GM19463 (cell line): Measurements from ENCODE around the gene C1QTNF8.

ENCODE experiments used
- ATAC-seq: cut with Tn5 transposase; IDR thresholded peaks from one replicate; pipeline ENCODE4 v1.9.1; 2021; ENCODE audit warnings: mild to moderate bottlenecking, moderate library complexity; ENCODE audit not compliant: unreplicated experiment

The C1QTNF8 gene

DNA sequence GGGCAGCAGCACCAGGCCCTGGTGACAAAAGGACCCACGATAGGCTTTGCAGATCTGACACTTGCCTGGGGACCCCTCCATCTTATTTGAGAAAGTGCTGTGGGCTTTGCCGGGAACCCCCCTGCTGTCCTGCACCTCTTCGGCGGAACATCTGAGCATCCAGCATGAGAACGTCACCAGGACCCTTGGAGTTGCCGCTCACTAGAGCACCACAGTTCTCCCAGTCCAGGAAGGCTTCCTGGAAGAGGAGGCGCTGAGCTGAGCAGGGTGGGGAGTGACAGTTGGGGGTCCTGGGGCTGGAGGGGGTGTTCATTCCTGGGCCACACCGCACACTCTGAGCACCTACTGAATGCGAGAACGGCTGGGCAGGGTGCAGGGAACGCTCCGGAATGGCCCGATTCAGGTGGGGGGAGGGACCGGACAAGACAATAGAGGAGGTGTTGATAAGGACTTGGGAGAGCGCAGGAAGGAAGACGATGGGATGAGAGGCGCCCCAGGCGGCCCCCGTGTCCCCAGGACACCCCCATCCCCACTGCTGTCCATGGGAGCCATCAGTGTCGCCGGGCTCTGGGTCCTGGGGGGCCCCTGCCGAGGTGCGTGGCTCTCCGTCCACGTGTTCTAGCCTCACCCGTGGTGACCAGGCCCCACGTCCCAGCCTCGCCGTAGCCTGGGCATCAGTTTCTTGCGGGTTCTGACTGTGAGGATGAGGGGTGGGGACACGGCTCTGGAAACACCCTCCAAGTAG is 32.1 kb upstream of the C1QTNF8 start:
- ATAC-seq, result no peak

- ATAC-seq, result no peak
Measured at GRCh38 chr16:1127101-1127500, 31.1 kb upstream of the C1QTNF8 start.

DNA sequence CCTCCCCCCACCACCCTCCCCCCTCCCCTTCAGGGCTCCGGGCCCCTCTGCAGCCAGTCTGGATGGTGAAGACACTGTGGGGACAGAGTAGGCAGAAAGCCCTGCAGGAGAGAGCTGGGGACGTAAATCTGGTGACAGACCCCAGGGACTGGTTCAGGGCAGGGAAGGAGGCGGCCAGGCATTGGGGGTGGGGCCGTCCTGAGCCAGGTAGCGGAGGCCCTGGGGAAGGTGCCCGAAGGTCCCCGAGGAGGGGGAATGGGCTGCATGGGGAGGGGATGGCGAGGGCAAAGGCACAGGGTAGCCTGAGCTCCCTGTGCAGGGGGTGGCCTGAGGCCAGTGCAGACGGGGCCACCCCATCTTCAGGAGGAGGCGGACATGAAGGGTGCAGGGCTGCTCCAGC is 30.5 kb upstream of the C1QTNF8 start:
- ATAC-seq, result no peak

DNA sequence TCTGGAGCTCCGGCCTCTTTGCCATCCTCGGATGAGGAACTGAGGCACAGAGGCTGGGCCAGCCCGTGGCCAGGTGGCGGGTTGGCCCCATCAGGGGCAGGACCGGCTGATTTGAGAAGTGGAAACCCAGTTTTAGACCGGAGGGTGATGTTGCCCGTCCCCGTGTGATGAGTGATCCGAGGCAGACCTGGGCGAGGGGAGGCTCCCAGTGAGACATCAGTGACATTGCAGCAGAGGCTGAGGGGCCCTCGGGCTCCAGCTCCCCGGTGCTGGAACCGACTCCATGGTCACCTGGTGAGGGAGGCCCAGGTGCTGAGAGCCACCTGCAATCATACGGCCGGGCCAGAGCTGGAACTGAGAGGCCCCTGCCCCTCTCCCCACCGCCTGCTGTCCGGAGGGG is 30.0 kb upstream of the C1QTNF8 start:
- no peak for ATAC-seq

GRCh38 chr16:1125471-1125870 is 29.4 kb upstream of the C1QTNF8 start:
- no peak for ATAC-seq

DNA sequence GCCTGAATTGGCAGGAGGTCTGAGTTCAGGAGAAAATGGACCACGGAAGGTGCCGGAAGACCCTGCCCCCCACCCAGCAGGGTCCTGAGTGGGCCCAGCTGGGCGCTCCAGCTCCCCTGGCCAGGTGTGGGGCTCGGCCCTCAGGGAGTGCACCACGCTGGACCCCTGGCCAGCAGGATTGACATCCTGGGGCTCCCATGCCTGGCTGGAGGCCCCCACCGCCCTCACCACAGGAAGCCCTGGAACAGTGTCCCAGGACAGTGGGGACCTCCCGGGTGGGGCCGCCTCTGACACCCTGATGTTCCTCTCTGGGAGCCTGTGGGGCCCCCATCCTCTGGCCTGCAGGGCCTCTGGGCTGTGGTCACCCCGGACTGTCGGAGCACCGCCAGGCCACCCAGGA is 28.8 kb upstream of the C1QTNF8 start:
- ATAC-seq, result no peak

DNA sequence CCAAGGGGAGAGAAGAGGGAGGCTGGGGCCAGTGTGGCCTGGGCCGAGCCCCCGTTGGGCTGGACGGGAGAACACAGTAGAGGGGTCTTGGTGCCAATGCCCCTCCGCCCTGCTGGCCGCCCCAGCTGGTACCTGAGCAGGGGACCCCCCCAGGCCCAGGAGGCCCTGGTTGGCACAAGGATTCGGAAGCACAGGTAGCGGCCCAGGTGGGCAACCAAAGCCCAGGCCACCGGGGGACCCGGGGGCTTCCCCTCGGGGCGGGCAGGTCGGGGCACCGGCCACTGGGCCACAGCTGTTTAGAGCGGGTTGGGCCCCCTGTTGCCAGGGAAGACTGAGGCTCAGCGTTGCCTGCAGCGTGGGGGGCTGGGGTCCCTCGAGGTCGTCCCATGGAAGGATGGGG is 28.2 kb upstream of the C1QTNF8 start:
- ATAC-seq, result no peak

DNA sequence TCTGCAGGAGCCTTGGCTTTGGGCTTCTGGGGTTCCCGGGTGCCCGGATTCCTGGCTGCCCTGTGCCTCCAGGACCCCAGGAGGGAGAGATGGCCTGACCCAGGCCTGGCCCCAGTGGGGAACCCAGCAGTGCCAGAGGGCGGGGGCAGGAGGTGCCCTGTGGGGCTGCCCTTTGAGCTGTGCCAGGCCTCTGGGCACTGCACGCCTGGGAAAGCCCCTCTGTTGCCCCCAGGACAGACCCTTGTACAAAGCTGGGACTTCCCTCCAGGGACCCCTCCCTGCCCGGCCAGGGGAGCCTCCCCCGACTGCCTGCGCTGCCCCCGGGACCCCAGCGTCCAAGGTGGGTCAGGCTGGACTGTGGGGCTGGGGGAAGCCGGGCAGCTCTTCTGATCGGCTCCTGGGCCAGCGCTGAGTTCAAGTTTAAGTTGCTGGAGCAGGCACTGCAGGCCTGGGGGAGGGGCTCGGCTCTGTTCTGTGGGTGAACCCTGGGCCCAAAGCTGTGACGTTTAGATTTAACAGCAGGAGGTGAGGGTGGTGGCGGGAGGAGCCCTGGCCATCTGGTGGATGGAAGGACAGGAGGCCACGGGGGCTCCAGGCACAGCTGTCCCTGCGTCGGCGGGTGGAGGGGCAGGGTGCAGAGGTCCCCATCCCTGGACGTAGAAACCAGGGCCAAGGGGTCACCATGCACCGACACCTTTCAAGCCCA is 27.6 kb upstream of the C1QTNF8 start:
- ATAC-seq, result no peak

DNA sequence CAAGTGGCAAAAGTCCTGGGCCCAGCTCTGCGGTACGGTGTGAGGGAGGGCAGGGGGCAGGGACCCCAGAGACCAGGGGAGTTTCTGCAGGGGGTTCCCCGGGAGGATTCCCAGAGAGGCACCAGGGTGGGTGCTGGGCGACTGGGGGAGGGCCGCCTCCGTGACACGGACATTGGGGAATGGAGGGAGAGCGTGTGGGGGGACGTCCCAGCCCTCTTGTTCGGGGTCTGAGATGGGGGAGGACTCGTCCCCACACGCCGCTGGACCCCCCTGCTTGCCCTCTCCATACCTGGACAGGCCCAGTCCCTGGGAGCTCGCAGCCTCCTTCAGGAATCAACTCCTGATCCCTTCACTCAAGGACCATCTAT is 26.3 kb upstream of the C1QTNF8 start:
- ATAC-seq, result no peak

DNA sequence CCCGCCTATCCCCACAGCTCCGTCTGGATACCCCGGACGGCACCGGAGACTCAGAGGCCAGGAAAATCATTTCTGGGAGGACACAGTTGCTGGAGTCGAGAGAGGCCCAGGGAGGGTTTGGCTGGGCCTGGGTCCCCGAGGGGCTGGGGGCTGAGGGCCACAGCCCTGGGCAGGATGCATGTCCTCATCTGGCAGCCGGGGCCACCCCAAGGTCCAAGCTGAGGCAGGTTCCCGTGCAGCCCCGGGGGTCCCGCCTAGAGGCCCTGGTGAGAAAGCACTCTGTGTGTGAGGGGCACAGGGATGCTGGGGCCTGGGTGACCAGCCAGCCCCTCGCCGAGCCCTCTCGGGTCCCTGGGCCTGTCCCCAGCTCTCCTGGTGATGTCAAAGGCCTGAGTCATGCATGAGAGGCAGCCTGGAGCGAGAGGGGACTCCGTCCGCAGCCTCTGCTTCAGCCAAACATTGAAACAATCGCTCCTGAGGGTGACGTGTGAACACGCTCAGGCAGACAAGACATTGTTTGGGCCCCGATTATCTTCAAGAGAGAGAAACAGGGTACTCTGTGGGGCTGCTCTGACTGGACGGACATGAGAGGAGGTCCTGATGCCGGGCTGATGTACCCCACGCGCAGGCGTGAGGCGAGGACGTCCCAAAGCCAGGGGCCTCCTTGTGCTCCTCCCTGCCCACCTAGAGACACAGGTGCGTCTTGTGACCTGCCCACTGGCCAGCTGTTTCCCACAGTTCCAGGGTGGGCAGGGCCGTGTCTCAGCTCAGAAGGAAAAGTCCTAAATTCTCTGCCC is 25.8 kb upstream of the C1QTNF8 start:
- ATAC-seq, result no peak

DNA sequence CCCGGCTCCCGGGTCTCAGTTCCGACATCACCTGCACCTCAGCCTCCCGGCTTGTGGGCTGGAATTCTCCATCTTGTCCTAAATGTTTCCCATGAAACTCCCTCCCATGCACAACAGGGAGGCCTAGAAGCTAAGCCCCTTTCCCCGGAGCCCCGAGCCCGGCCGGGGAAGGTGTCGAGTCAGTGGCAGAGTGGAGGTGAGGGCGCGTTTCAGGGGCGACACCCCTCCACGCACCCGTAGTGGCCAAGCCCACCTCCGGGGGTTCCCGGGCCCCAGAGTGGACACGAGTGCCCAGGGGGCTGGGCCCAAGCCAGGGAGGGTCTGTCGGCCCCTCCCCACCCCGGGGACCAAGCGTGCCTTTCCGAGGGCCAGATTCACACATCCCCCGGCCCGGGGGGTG is 25.0 kb upstream of the C1QTNF8 start:
- no peak for ATAC-seq

DNA sequence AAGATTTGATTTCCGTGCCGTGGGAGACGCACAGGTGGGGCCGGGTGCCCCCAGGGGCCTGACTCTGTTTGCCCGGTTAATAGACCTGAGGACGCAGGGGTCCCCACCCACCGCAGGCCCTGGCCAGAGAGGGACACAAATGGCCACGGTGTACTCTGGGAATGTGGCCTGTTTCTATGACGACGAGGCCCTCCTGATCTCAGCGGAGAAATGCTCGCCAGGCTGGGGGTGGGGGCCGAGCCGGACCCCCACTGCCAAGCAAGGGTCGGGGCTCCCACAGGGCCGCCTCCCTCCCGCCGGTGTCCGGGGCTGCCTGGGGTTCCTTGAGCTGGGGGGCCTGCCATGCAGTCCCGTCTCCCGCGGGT is 24.5 kb upstream of the C1QTNF8 start:
- no peak for ATAC-seq

DNA sequence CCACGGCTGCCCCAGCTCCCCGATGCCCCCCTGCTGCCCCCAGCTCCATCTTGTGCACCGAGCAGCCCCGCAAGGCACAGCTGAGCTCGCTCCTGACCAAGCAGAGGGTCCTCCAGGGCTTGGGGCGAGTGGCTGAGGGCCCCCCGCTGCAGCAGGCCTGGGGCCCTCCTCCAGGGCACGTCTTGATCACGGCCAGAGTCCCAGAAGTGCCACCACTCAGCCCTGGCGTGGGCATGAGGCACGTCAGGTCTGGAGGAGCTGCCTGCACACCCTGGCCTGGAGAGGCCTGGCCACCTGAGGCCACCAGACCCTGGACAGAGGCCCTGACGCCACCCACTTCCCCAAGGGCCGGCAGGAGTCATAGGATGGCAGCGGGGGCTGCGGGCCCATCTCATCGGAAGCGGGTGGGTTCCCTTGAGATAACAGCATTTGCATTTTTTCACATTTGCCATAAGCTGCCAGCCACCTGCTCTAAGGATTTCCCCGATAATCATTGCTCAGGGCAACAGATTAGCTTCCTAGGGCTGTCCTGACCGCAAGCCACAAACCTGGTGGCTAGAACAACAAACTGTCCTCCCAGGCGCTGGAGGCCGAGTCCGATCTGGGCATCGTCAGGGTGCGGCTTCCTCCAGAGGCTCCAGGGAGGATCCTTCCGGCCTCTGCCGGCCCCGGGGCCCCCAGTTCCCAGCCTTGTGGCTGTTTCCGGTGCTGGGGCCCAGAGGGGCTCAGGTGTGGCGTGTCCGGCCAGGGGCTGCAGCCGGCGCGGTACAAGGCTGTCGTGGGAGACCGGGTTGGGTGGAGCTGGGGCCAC is 23.9 kb upstream of the C1QTNF8 start:
- no peak for ATAC-seq

DNA sequence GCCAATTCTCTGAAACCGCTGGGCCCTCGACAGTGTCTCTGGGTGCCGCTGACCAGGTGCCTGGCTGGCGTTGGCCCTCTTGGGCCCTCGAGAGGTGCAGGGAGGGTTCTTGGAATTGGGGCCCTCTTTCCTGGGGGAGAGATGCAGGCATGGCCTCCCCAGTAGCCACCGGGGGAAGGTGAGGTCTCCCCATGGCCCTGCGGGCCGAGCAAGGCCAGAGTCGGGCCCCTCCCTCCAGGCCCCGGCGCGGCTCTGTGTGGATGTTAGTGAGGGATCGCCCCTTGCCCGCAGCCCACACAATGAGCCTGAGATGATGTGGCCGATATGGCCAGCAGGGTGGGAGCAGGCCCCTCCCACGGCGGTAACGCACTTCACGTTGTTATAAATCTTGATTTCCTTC is 23.1 kb upstream of the C1QTNF8 start:
- no peak for ATAC-seq

DNA sequence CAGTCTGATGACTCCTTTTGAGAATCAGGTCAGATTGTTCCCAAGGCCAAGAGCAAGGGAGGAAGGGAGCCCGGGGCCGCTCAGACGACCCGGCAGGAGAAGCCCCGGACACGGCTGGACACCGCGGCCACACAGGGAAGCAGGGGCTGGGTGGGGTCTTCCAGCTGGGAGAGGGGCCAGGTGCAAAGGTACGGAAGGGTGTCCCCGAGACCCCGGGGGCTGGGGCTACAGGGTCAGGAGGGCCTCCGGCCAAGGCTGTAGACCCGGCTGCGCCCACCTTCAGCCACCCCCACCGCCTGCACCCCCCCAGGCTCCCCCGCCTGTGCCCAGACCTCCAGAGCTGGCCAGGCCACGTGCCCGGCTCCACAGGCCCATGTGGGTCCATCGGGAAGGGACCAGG is 21.9 kb upstream of the C1QTNF8 start:
- ATAC-seq, result no peak

DNA sequence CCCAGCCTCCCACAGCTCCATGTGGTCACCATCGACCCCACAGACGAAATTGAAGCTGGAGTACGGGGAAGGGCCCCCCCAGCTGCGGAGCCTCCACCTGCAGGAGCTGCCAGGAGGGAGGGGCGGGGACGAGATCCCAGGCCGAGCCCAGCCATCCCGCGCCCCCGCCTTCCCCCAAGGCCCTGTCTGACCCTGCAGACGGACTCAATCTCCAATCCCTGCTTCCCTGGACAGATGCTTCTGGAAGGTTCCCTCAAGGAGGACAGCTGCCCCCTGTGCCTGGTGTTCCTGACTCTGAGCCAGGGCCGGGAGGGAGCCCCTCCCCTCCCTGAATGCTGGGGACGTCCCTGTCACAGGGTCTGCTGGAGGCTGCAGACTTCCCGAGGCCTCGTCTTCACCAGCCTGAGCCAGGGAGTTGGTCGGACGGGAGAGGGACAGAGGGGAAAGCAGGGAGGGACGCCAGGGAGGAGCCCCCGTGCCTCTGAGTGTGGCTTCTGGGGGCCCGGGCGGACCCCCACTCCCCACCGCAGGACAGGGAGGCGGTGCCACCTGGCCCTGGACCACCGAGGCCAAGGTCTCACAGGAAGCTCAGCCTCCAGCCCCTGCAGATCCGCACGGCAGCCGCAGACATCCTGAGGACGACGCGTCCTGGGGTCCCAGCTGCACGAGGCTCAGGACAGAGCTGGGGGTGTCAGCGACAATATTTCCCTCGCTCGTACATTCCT is 21.3 kb upstream of the C1QTNF8 start:
- no peak for ATAC-seq

DNA sequence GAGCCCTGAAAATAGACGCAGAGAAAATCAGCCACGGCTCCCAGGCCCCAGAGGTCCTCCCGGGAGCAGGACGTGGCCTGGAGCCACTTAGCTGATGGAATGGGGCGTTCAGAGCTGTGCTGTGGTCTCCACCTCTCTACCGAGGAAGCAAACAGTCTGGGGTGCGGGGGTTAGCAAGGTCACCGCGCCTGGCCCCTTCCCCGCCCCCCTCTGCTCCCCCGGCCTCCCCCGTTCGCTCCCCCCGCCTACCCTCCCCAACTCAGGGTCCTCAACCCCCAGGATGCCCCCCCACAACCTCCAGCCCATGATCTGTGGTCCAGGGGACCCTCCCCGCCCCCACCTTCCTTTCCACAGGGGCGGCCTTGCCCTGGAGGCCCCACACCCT is 20.6 kb upstream of the C1QTNF8 start:
- ATAC-seq, result no peak

DNA sequence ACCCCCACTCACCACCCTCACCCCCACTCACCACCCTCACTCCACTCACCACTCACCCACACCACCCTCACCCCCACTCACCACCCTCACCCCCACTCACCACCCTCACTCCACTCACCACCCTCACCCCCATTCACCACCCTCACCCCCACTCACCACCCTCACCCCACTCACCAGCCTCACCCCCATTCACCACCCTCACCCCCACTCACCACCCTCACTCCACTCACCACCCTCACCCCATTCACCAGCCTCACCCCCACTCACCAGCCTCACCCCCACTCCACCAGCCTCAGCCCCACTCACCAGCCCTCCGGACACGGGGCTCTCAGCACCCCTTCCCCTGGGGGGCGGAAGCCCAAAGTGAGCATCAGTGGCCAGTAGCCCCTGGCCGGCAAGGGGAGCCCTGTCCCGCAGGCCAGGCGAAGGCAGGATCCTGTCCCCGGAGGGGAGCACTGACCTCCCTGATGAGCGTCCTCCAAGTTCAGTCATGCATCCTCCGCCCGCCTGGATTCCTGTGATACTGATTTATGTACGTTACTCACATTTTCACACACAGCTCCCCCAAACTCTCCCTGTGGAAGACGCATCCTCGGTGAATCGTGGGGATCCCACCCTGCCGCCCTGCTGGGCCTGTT is 18.0 kb upstream of the C1QTNF8 start:
- no peak for ATAC-seq

DNA sequence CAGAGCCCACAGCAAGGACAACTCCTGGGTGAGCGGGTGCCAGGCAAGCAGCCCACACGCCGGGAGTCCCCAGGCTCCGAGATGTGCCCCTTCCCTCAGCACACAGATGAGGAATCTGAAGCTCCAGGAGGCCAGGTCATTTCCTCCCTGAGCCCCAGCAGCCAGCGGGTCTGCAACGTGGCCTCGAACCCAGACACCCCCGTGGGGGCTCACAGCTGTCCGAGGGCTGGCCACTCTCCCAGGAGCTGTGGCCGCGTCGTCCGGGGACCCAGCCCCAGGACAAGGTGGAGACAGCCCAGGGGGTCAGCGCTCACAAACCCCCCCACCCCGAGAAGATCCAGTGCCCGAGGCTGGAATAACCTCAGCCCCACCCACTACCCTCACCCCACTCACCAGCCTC is 17.4 kb upstream of the C1QTNF8 start:
- ATAC-seq, result no peak

DNA sequence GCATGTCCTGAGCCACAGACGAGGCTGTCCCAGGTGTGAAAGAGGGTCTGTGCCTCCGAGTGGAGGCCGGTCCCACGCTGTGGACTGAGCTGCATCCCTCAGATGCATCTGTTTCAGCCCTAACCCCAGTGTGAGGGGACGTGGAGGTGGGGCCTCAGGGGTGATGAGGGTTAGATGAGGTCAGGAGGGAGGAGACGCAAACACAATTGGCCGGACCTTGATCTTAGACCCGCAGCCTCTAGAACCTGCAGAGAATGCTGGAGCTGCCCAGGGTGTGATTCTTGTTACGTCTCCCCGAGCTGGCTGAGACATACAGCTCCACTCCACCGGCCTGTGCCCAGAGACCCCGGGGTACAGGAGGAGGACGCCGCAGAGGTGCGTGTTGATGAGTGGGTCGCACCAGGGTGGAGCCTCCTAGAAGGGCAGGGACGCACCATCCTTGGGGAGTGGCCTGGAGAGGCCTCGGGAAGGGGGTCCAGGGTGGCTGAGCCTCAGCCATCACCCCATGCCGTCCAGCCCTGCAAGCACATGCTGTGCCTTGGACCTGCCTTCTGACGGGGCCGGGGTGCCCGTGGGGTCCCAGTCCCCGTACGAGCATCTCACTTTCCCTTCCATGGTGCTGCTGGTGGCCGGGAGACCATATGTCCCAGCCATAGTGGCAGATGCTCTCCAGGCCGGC is 16.6 kb upstream of the C1QTNF8 start:
- ATAC-seq, result no peak
